Caco-2 (cell line): ENCODE results near the gene TXNDC5. TPM values are rescaled to one million over a fixed set of nuclear protein-coding genes. Genes with fewer than 3 reads are reported as not detected.

Source experiments
- BruUV-seq: library from RNA; stranded (reverse); fragments of 400-500 nt; replicated peaks from 2 replicates; lab custom pipeline; 2021; lab: Mats Ljungman, UMichigan
- CTCF ChIA-PET: fragments of 300-600 bp; sonication (Branson Sonifier 250); formaldehyde crosslinking; loops from one replicate; lab custom pipeline; 2022; ENCODE audit warnings: antibody characterized with exemption; lab: Charles Lee
- POLR2A ChIA-PET: fragments of 300-600 bp; sonication (Branson Sonifier 250); formaldehyde crosslinking; loops from one replicate; lab custom pipeline; 2022; ENCODE audit warnings: antibody characterized with exemption; lab: Charles Lee
- DNase-seq, 2 experiments: peaks; one replicate each; pipeline versions ENCODE4 v3.0.0 to v3.0.0-alpha.2; 2020 to 2022
- H3K27me3 ChIP-seq: replicated peaks from 2 replicates; pipeline ENCODE4 v1.6.0; 2011; ENCODE audit warnings: low read length; ENCODE audit not compliant: control insufficient read depth, insufficient read depth
- H3K36me3 ChIP-seq: 2 replicates; pipeline ENCODE4 v1.5.1; 2011; ENCODE audit warnings: low read length; ENCODE audit not compliant: control insufficient read depth, insufficient read depth
- H3K4me1 ChIP-seq: fragments of 250-450 bp; sonication (Bioruptor Pico); 2 replicates; pipeline ENCODE4 v1.5.1; 2020; ENCODE audit warnings: mild to moderate bottlenecking
- H3K4me3 ChIP-seq: 2 replicates; pipeline ENCODE4 v1.5.1; 2011; ENCODE audit warnings: low read depth, mild to moderate bottlenecking, control low read depth, low read length
- H3K9me3 ChIP-seq: fragments of 250-450 bp; sonication (Bioruptor Pico); 2 replicates; pipeline ENCODE4 v1.5.1; 2020; ENCODE audit warnings: mild to moderate bottlenecking, moderate library complexity
- H3K27ac Mint-ChIP-seq: one replicate; pipeline ENCODE4 v1.8.0; 2022; ENCODE audit warnings: mixed read lengths; ENCODE audit not compliant: unreplicated experiment
- H3K27me3 Mint-ChIP-seq: one replicate; pipeline ENCODE4 v1.8.0; 2022; ENCODE audit warnings: mixed read lengths; ENCODE audit not compliant: insufficient read depth, unreplicated experiment
- H3K36me3 Mint-ChIP-seq: one replicate; pipeline ENCODE4 v1.8.0; 2022; ENCODE audit warnings: mild to moderate bottlenecking, mixed read lengths; ENCODE audit not compliant: insufficient read depth, unreplicated experiment
- H3K4me1 Mint-ChIP-seq: one replicate; pipeline ENCODE4 v1.8.0; 2022; ENCODE audit warnings: low read depth, mixed read lengths; ENCODE audit not compliant: unreplicated experiment
- H3K4me3 Mint-ChIP-seq: one replicate; pipeline ENCODE4 v1.8.0; 2022; ENCODE audit warnings: mild to moderate bottlenecking, moderate library complexity, mixed read lengths; ENCODE audit not compliant: unreplicated experiment
- H3K9me3 Mint-ChIP-seq: one replicate; pipeline ENCODE4 v1.8.0; 2022; ENCODE audit warnings: mixed read lengths; ENCODE audit not compliant: unreplicated experiment
- CTCF ChIP-seq, 2 experiments: fragments of 200-600 bp in 1 of 2; IDR thresholded peaks; 1 replicate in 1 of 2; 2 replicates in 1 of 2; pipeline versions ENCODE4 v1.5.1 to v1.8.0; 2011 to 2022; ENCODE audit warnings: antibody characterized with exemption in 1 of 2, control low read depth in 1 of 2, inconsistent platforms in 1 of 2, low read depth in 1 of 2, low read length in 1 of 2, mild to moderate bottlenecking in 1 of 2, moderate library complexity in 1 of 2; ENCODE audit not compliant: insufficient read depth in 1 of 2, severe bottlenecking in 1 of 2, unreplicated experiment in 1 of 2
- intact Hi-C: fragments of 100-400 bp; cut with micrococcal nuclease; formaldehyde crosslinking; loops from one replicate; pipeline ENCODE4 v1.10.0; 2022; ENCODE audit not compliant: unreplicated experiment
- total RNA-seq: library from RNA; stranded (reverse); gene quantifications from 2 replicates; pipeline ENCODE4 v1.2.3, GENCODE V29; 2022

The TXNDC5 gene
- total RNA-seq, 1 experiment from 2014 or later, result 117 TPM

GRCh38 chr6:7888587-7889357 is 21.8 kb downstream of the TXNDC5 start:
- no peaks in the 10 kb centered on the region for H3K9me3 ChIP-seq
- no peak for TF ChIP-seq CTCF (IDR thresholded peaks at IDR 0.05; ENCODE audit: insufficient read depth in 1 of 2, low read depth in 1 of 2, low read length in 1 of 2, severe bottlenecking in 1 of 2, unreplicated experiment in 1 of 2)
- peaks cover 4% of the 10 kb centered on the region; the same call in 1 of the 2 replicates for H3K36me3 ChIP-seq
- no TSS peak for BruUV-seq
- Mint-ChIP-seq H3K4me1 (no peaks in the 10 kb centered on the region), H3K27me3 (no peaks in the 10 kb centered on the region), H3K4me3 (no peak overlapping the region), H3K27ac (no peak overlapping the region), H3K36me3 (peaks cover 85% of the 10 kb centered on the region), H3K9me3 (no peaks in the 10 kb centered on the region)
- no peaks in the 10 kb centered on the region for H3K27me3 ChIP-seq
- no peaks in the 10 kb centered on the region for H3K4me1 ChIP-seq
- no peak for DNase-seq
- intact Hi-C loops, result no loop called here
- POLR2A ChIA-PET, result no interaction called here
- no peak overlapping the region for H3K4me3 ChIP-seq
- CTCF ChIA-PET, result no interaction called here

GRCh38 chr6:7887278-7887991 is 23.2 kb downstream of the TXNDC5 start:
- no peaks in the 10 kb centered on the region for H3K27me3 Mint-ChIP-seq

More at GRCh38 chr6:7887278-7887991, 23.2 kb downstream of the TXNDC5 start:
- H3K4me3 Mint-ChIP-seq, result no peak overlapping the region
- H3K4me3 ChIP-seq, result no peak overlapping the region
- no peaks in the 10 kb centered on the region for H3K4me1 ChIP-seq
- DNase-seq, result no peak
- intact Hi-C loops, result no loop called here
- no peaks in the 10 kb centered on the region for H3K9me3 ChIP-seq
- no peaks in the 10 kb centered on the region for H3K27me3 ChIP-seq
- ChIA-PET POLR2A (no interaction called here), CTCF (no interaction called here)
- no peaks in the 10 kb centered on the region for H3K4me1 Mint-ChIP-seq
- peaks cover 87% of the 10 kb centered on the region for H3K36me3 Mint-ChIP-seq
- BruUV-seq, result no TSS peak
- H3K36me3 ChIP-seq, result peaks cover 4% of the 10 kb centered on the region; the same call in 1 of the 2 replicates
- no peak overlapping the region for H3K27ac Mint-ChIP-seq
- TF ChIP-seq CTCF (IDR thresholded peaks at IDR 0.05; ENCODE audit: insufficient read depth in 1 of 2, low read depth in 1 of 2, low read length in 1 of 2, severe bottlenecking in 1 of 2, unreplicated experiment in 1 of 2), result no peak
- H3K9me3 Mint-ChIP-seq, result no peaks in the 10 kb centered on the region
